Skeletal muscle satellite cell (primary cell): ENCODE data around the gene KIAA1210.

ENCODE experiments used
- H3K27me3 ChIP-seq: 2 replicates; pipeline ENCODE4 v1.7.0; 2013; ENCODE audit warnings: low read length; ENCODE audit not compliant: control insufficient read depth, insufficient read depth
- H3K36me3 ChIP-seq: 2 replicates; pipeline ENCODE4 v1.7.0; 2013; ENCODE audit warnings: mild to moderate bottlenecking, control low read depth, low read length; ENCODE audit not compliant: insufficient read depth
- H3K4me1 ChIP-seq: 2 replicates; pipeline ENCODE4 v1.7.0; 2013; ENCODE audit warnings: low read length; ENCODE audit not compliant: control insufficient read depth, insufficient read depth
- H3K4me2 ChIP-seq: 2 replicates; pipeline ENCODE4 v1.7.0; 2013; ENCODE audit warnings: mild to moderate bottlenecking, low read length
- H3K4me3 ChIP-seq: 2 replicates; pipeline ENCODE4 v1.7.0; 2013; ENCODE audit warnings: low read length
- H3K9ac ChIP-seq: 2 replicates; pipeline ENCODE4 v1.7.0; 2013; ENCODE audit warnings: mild to moderate bottlenecking, low read depth, low read length, moderate library complexity
- H3K9me3 ChIP-seq: replicated peaks from 2 replicates; pipeline ENCODE4 v1.7.0; 2013; ENCODE audit warnings: mild to moderate bottlenecking, control low read depth, low read length

KIAA1210 gene

DNA sequence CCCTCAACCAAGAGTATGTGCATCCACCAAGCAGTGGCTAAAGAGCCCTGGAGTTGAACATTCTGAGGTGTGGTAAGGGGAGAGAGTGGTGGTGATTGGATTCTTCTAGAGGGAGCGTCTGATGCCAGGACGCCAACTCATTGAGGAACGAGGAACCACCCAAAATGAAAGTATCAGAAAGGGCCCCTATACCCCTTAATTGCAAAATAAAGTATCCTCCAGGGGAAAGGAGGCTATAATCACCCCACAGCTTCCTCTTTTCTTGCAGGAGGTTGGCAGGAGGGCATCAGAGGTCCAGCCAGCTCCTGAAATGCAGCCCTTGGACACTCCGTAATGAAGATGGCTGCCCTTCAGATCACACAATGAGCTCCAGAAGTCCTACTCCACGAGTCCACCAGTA, 5.3 kb upstream of the KIAA1210 start:
- H3K36me3 ChIP-seq, result no peaks in the 10 kb centered on the region
- no peak overlapping the region for H3K4me2 ChIP-seq
- peaks cover 9% of the 10 kb centered on the region for H3K27me3 ChIP-seq
- H3K4me1 ChIP-seq, result no peaks in the 10 kb centered on the region
- H3K9ac ChIP-seq, result no peak overlapping the region
- H3K4me3 ChIP-seq, result no peak overlapping the region
- no peaks in the 10 kb centered on the region for H3K9me3 ChIP-seq

- no peaks in the 10 kb centered on the region for H3K4me1 ChIP-seq
- H3K4me3 ChIP-seq, result no peak overlapping the region
- peaks cover 9% of the 10 kb centered on the region for H3K27me3 ChIP-seq
- H3K9ac ChIP-seq, result no peak overlapping the region
- no peaks in the 10 kb centered on the region for H3K9me3 ChIP-seq
- H3K36me3 ChIP-seq, result no peaks in the 10 kb centered on the region
- no peak overlapping the region for H3K4me2 ChIP-seq
Observed at GRCh38 chrX:119132316-119132715, 4.7 kb upstream of the KIAA1210 start.

DNA sequence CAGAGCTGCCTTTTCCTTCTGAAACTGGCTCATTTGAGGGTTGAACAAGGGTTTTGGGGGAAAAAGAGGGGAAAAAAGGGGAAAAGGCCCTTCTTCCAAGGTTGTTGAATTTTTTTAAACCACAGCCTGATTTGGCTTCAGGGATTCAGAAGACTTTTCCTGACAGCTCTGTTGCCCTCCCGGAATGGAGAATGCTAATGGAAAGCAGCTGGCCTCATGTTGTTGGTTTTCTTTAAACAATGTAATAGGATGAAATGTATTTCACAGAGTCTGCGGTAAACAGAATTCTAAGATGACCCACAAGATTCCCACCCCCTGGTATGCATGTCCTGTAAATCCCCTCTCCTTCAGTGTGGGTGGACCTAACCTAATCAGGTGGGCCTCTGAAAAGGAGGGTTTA, 3.3 kb upstream of the KIAA1210 start:
- Histone ChIP-seq H3K4me2 (no peak overlapping the region), H3K9me3 (no peaks in the 10 kb centered on the region), H3K9ac (no peak overlapping the region), H3K4me3 (no peak overlapping the region), H3K36me3 (no peaks in the 10 kb centered on the region), H3K27me3 (peaks cover 9% of the 10 kb centered on the region), H3K4me1 (no peaks in the 10 kb centered on the region)

DNA sequence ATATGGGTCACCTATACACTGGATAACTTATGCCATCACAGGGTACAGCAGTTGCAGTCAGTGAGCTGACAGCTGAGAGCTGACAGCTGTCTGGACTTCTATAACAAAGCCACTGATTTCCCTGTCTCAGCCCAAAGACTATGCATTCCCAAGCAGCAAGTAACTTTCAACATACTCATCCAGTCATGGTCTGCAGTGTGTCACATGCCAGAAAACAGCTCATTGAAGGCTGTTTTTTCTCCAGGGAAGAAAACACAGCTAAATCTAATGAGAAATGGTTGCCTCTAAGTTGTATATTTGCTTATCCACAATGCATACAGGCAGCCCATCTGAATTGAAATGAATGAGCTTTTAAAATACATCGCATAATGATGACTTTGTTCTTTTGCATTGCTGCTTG, 6.3 kb downstream of the KIAA1210 start:
- no peaks in the 10 kb centered on the region for H3K4me1 ChIP-seq
- no peak overlapping the region for H3K9ac ChIP-seq
- H3K36me3 ChIP-seq, result no peaks in the 10 kb centered on the region
- peaks cover 14% of the 10 kb centered on the region for H3K27me3 ChIP-seq
- H3K9me3 ChIP-seq, result no peaks in the 10 kb centered on the region
- no peak overlapping the region for H3K4me2 ChIP-seq
- H3K4me3 ChIP-seq, result no peak overlapping the region

GRCh38 chrX:119118780-119119395, 8.7 kb downstream of the KIAA1210 start:
- H3K27me3 ChIP-seq, result peaks cover 33% of the 10 kb centered on the region
- no peaks in the 10 kb centered on the region for H3K9me3 ChIP-seq
- no peak overlapping the region for H3K4me3 ChIP-seq

GRCh38 chrX:119107206-119107605, 20.4 kb downstream of the KIAA1210 start:
- Histone ChIP-seq H3K9me3 (no peaks in the 10 kb centered on the region), H3K36me3 (no peaks in the 10 kb centered on the region), H3K9ac (no peak overlapping the region), H3K4me3 (no peak overlapping the region), H3K27me3 (peaks cover 13% of the 10 kb centered on the region), H3K4me2 (no peak overlapping the region), H3K4me1 (no peaks in the 10 kb centered on the region)

More at GRCh38 chrX:119118780-119119395, 8.7 kb downstream of the KIAA1210 start:
- Histone ChIP-seq H3K36me3 (no peaks in the 10 kb centered on the region), H3K9ac (no peak overlapping the region), H3K4me2 (no peak overlapping the region), H3K4me1 (no peaks in the 10 kb centered on the region)

DNA sequence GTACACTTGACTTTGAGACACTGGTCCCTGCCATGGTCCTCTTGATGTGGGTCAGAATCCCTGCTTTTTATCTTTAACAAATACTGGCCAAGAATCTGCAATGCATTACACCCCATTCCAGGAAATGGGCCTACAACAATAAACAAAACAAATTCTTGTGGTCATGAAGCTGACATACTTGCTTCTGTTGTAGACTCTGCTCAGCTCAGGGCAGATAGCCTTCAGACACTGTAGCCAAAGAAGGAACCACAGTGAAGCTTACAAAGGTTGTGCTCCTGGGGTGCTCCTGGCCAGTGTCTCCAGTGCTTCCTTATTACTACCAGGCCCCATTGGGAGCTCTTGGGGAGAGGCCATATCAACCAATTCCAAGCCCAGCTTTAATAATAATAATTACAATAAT, 21.8 kb downstream of the KIAA1210 start:
- Histone ChIP-seq H3K4me3 (no peak overlapping the region), H3K27me3 (peaks cover 13% of the 10 kb centered on the region), H3K4me1 (no peaks in the 10 kb centered on the region), H3K9ac (no peak overlapping the region), H3K36me3 (no peaks in the 10 kb centered on the region), H3K4me2 (no peak overlapping the region), H3K9me3 (no peaks in the 10 kb centered on the region)

- Histone ChIP-seq H3K4me3 (no peak overlapping the region), H3K9ac (no peak overlapping the region), H3K27me3 (peaks cover 16% of the 10 kb centered on the region), H3K4me1 (no peaks in the 10 kb centered on the region), H3K9me3 (no peaks in the 10 kb centered on the region), H3K36me3 (no peaks in the 10 kb centered on the region), H3K4me2 (no peak overlapping the region)
Observed at GRCh38 chrX:119101168-119101567, 26.4 kb downstream of the KIAA1210 start.

DNA sequence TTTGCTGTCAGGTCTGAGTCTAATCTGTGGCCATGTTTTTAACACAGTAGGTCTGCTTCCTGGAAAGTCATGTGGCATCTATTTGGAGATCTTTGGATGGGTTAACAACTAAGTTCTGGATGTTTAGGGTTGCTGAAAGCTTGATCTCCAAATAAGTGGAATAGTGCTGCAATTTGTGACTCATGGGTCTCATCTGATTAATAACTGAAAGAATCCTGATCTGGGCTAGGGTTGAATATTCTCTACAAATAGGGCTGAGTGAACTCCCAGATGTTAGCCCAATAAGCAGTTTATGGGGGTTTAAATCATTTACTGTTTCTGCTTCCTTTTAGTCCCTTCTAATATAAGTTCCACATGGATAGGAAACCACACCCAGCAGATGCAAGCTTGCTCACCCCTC, 31.7 kb downstream of the KIAA1210 start:
- Histone ChIP-seq H3K4me2 (no peak overlapping the region), H3K4me1 (no peaks in the 10 kb centered on the region), H3K27me3 (peaks cover 9% of the 10 kb centered on the region), H3K9ac (no peak overlapping the region), H3K36me3 (no peaks in the 10 kb centered on the region), H3K4me3 (no peak overlapping the region), H3K9me3 (no peaks in the 10 kb centered on the region)

GRCh38 chrX:119094819-119095218, 32.8 kb downstream of the KIAA1210 start:
- Histone ChIP-seq H3K4me2 (no peak overlapping the region), H3K9ac (no peak overlapping the region), H3K4me1 (no peaks in the 10 kb centered on the region), H3K4me3 (no peak overlapping the region), H3K36me3 (no peaks in the 10 kb centered on the region), H3K27me3 (peaks cover 9% of the 10 kb centered on the region), H3K9me3 (no peaks in the 10 kb centered on the region)

DNA sequence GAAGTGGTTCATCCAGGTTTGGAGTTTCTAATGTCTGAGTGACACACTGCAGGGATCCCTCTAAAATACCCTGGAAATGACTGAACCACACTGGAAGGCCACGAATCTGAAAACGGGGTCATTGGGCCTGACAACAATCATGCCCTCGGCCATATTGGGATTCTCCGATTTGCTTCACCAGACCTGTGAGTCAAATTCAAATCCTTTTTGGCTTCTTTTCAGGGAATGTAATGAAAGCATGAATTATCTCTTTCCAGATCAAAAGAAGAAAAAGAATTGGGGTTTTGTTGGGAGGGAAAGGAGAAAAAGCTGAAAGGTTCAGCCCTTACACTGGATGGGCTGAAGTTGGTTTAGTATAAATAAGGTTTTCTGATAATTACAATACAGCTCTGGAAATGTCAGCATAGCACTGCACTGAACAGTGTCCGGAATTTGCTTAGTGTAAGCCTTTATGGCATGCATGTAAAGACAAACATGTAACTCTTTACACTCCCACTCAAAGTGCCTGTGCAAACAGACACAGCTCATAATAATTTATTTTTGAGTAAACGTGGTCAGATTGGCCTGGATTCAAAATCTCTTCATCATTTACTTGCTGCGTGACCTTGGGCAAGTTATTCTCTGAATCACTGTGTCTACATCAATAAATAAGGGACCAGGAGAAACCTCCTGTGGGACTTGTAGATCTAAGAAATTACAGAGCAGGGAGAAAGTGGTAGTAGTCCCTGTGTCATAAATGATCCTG, 33.4 kb downstream of the KIAA1210 start:
- no peak overlapping the region for H3K4me2 ChIP-seq
- no peaks in the 10 kb centered on the region for H3K9me3 ChIP-seq
- H3K4me3 ChIP-seq, result no peak overlapping the region
- H3K9ac ChIP-seq, result no peak overlapping the region
- no peaks in the 10 kb centered on the region for H3K36me3 ChIP-seq
- H3K27me3 ChIP-seq, result peaks cover 10% of the 10 kb centered on the region
- no peaks in the 10 kb centered on the region for H3K4me1 ChIP-seq

DNA sequence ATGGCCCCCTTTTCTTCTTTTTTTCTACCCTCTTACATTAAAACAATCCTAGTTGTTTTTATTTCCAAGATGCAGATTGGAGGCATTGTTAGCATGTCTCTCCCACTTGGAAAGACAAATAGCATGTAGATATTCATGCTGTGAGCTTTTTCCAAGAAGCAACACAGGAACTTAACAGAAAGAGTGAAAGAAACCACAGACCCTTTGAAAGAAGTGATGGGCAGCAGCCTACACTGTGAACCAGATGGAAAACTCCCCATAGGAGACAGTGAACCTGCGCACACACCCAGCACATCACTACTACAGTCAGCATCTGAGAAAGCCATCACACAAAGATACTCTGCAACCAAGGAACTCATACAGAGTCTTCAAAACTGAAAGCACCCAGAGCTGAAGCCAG, 37.0 kb downstream of the KIAA1210 start:
- H3K9ac ChIP-seq, result no peak overlapping the region
- H3K9me3 ChIP-seq, result no peaks in the 10 kb centered on the region
- H3K4me2 ChIP-seq, result no peak overlapping the region
- peaks cover 39% of the 10 kb centered on the region for H3K27me3 ChIP-seq
- H3K4me1 ChIP-seq, result no peaks in the 10 kb centered on the region
- H3K36me3 ChIP-seq, result no peaks in the 10 kb centered on the region
- no peak overlapping the region for H3K4me3 ChIP-seq
